ENCODE data around the gene CA6. TPM values are rescaled to one million over a fixed set of nuclear protein-coding genes. Genes with fewer than 3 reads are reported as not detected.
"Not testable (repeated sequence)": the region's sequence is repeated elsewhere in the genome, so short reads cannot be mapped to it uniquely, and the experiment has no call there.

The CA6 gene
- total RNA-seq (not detected in 2 replicates), polyA plus RNA-seq (not detected in 2 replicates)

DNA sequence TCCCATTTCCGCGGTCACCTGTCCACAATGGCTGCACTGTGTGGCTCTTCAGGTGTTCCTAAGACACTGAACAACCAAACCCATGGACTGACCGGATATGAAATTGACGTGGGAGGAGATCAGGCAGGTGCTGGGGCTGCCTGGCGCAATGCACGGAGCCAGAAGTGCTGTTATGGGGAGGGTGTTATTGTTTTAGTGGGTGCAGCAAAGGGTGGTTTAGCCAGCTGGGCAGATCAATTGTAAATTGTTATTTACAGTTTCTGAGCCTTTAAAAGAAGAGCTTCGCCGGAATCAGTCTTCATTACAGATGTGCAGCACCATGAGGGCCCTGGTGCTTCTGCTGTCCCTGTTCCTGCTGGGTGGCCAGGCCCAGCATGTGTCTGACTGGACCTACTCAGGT is at the start of gene CA6:
Gene CA6 (plus strand): TSS at position 301 of the 400 bp plus-strand sequence. CDS start 19 bp downstream, at position 320.
- Histone ChIP-seq H3K36me3 (no peaks in the 10 kb centered on the region), H3K27me3 (no peaks in the 10 kb centered on the region), H3K4me1 (ENCODE audit: low read depth) (peaks cover 8% of the 10 kb centered on the region), H3K4me3 (no peak within 1 kb of the TSS), H3K27ac (no peak within 1 kb of the TSS), H3K9me3 (ENCODE audit: low read depth) (no peaks in the 10 kb centered on the region)
- no peak for DNase-seq (ENCODE audit: low read depth in 1 of 2, low spot score in 1 of 2)
- TF ChIP-seq, protein P1, sequence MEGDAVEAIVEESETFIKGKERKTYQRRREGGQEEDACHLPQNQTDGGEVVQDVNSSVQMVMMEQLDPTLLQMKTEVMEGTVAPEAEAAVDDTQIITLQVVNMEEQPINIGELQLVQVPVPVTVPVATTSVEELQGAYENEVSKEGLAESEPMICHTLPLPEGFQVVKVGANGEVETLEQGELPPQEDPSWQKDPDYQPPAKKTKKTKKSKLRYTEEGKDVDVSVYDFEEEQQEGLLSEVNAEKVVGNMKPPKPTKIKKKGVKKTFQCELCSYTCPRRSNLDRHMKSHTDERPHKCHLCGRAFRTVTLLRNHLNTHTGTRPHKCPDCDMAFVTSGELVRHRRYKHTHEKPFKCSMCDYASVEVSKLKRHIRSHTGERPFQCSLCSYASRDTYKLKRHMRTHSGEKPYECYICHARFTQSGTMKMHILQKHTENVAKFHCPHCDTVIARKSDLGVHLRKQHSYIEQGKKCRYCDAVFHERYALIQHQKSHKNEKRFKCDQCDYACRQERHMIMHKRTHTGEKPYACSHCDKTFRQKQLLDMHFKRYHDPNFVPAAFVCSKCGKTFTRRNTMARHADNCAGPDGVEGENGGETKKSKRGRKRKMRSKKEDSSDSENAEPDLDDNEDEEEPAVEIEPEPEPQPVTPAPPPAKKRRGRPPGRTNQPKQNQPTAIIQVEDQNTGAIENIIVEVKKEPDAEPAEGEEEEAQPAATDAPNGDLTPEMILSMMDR (IDR thresholded peaks at IDR 0.05; ENCODE audit: low read depth, low read length): no peak

DNA sequence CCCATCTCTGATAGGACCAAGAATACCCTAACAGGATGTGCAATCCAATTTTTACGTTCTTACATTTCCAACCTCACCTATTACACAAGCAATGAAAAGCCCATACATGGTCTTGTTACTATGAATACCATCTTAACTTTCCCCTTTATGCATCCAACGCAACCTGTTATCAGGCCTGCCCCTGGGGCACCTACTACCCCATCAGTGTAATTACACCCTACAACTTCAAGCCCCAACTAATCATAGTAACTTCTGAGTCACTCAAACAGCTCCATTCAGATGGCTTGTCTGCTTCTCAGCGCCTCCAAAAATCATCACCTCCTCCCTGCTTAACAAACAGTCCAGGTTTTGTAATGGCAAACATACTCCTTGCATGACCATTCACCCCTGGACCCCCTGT is 48.9 kb upstream of the CA6 start:
- not testable (repeated sequence) for DNase-seq (ENCODE audit: low read depth in 1 of 2, low spot score in 1 of 2); H3K36me3 ChIP-seq; H3K9me3 ChIP-seq (ENCODE audit: low read depth); H3K4me3 ChIP-seq; H3K4me1 ChIP-seq (ENCODE audit: low read depth); H3K27me3 ChIP-seq
- peak overlapping the region; percentile 73 for H3K27ac ChIP-seq

DNA sequence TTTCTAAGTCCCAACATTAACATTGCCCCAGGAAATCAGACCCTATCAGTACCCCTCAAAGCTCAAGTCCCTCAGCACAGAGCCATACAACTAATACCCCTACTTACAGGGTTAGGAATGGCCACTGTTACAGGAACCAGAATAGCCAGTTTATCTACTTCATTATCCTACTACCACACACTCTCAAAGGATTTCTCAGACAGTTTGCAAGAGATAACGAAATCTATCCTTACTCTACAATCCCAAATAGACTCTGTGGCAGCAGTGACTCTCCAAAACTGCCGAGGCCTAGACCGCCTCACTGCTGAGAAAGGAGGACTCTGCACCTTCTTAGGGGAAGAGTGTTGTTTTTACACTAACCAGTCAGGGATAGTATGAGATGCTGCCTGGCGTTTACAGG is 48.2 kb upstream of the CA6 start:
- H3K27ac ChIP-seq: peak overlapping the region; percentile 73
- H3K27me3 ChIP-seq; H3K9me3 ChIP-seq (ENCODE audit: low read depth); H3K4me1 ChIP-seq (ENCODE audit: low read depth); H3K36me3 ChIP-seq; DNase-seq (ENCODE audit: low read depth in 1 of 2, low spot score in 1 of 2); H3K4me3 ChIP-seq: not testable (repeated sequence)

DNA sequence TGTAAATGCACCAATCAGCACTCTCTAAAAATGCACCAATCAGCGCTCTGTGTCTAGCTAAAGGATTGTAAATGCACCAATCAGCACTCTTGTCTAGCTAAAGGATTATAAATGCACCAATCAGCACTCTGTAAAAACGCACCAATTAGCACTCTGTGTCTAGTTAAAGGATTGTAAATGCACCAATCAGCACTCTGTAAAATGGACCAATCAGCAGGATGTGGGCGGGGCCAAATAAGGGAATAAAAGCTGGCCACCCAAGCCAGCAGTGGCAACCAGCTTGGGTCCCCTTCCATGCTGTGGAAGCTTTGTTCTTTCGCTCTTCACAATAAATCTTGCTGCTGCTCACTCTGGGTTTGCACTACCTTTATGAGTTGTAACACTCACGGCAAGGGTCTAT is 47.2 kb upstream of the CA6 start:
- not testable (repeated sequence) for H3K9me3 ChIP-seq (ENCODE audit: low read depth); H3K27me3 ChIP-seq; H3K4me1 ChIP-seq (ENCODE audit: low read depth); H3K4me3 ChIP-seq; DNase-seq (ENCODE audit: low read depth in 1 of 2, low spot score in 1 of 2); H3K27ac ChIP-seq; H3K36me3 ChIP-seq

DNA sequence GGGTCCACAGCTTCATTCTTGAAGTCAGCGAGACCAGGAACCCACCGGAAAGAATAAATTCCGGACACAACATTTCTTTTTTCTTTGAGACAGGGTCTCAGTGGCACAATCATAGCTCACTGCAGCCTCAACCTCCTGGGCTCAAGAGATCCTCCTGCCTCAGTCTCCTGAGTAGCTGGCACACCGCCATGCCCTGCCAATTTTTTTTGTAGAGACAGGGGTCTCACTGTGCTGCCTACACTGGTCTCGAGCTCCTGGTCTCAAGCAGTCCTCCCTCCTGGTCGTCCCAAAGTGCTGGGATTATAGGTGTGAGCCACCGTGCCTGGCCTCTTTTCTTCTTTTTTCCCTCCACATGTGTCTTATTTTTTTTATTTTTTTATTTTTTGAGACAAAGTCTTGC is 46.6 kb upstream of the CA6 start:
- TF ChIP-seq, protein P1 (IDR thresholded peaks at IDR 0.05; ENCODE audit: low read depth, low read length): no peak
- Histone ChIP-seq H3K36me3 (no peaks in the 10 kb centered on the region), H3K4me3 (no peak overlapping the region), H3K9me3 (ENCODE audit: low read depth) (no peaks in the 10 kb centered on the region), H3K27me3 (no peaks in the 10 kb centered on the region), H3K27ac (no peak overlapping the region), H3K4me1 (ENCODE audit: low read depth) (no peaks in the 10 kb centered on the region)
- no peak for DNase-seq (ENCODE audit: low read depth in 1 of 2, low spot score in 1 of 2)

DNA sequence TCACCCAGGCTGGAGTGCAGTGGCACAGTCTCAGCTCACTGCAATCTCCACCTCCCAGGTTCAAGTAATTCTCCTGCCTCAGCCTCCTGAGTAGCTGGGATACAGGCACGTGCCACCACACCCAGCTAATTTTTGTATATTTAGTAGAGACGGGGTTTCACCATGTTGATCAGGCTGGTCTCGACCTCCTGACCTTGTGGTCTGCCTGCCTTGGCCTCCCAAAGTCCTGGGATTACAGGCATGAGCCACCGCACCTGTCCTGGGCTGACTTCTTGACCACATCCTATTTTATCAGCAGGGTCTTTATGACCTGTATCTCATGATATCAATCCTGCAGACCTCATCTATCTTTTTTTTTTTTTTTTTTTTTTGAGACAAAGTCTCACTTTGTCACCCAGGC is 45.0 kb upstream of the CA6 start:
- not testable (repeated sequence) for DNase-seq (ENCODE audit: low read depth in 1 of 2, low spot score in 1 of 2); H3K27ac ChIP-seq; H3K4me1 ChIP-seq (ENCODE audit: low read depth); H3K36me3 ChIP-seq; H3K4me3 ChIP-seq; H3K27me3 ChIP-seq; H3K9me3 ChIP-seq (ENCODE audit: low read depth)

DNA sequence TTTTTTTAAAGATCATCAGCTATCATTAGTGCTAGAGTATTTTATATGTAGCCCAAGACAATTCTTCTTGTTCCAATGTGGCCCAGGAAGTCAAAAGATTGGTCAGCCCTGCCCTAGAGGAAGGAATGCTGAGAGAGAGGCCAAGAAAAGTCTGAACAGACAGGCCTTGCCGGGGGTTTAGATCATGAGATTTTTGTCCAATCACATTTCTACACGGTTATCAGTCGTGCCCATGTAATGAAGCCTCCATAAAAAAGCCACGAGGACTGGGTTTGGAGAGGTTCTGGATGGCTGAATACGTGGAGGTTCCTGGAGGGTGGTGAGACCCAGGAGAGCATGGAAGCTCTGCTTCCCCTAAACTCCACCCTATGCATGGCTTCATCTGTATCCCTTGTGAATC is 42.9 kb upstream of the CA6 start:
- Histone ChIP-seq H3K4me3 (no peak overlapping the region), H3K36me3 (no peaks in the 10 kb centered on the region), H3K27me3 (no peaks in the 10 kb centered on the region), H3K27ac (no peak overlapping the region), H3K4me1 (ENCODE audit: low read depth) (no peaks in the 10 kb centered on the region), H3K9me3 (ENCODE audit: low read depth) (no peaks in the 10 kb centered on the region)
- DNase-seq (ENCODE audit: low read depth in 1 of 2, low spot score in 1 of 2): peak in 1 of 2 donors; percentile 47
- TF ChIP-seq, protein P1 (IDR thresholded peaks at IDR 0.05; ENCODE audit: low read depth, low read length): peak; percentile 17

DNA sequence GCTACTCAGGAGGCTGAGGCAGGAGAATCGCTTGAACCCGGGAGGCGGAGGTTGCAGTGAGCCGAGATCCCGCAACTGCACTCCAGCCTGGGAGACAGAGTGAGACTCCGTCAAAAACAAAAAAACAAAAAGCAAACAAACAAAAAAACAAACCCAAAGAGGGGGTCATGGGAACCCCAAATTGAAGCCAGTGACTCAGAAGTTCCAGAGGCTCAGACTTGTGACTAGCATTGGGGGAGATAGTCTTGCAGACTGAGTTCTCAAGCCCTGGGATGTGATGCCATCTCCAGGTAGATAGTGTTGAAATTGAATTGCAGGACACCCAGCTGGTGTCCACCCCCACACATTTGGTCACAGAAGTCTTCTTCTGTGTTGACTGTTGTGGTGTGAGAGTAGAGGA is 42.3 kb upstream of the CA6 start:
- no peaks in the 10 kb centered on the region for H3K36me3 ChIP-seq
- no peak overlapping the region for H3K27ac ChIP-seq
- TF ChIP-seq, protein P1 (IDR thresholded peaks at IDR 0.05; ENCODE audit: low read depth, low read length): no peak
- H3K4me1 ChIP-seq (ENCODE audit: low read depth): no peaks in the 10 kb centered on the region
- no peak overlapping the region for H3K4me3 ChIP-seq
- DNase-seq (ENCODE audit: low read depth in 1 of 2, low spot score in 1 of 2): no peak
- no peaks in the 10 kb centered on the region for H3K27me3 ChIP-seq
- no peaks in the 10 kb centered on the region for H3K9me3 ChIP-seq (ENCODE audit: low read depth)

All from cardiac muscle cell (in vitro differentiated cells and primary cell).